ENCODE data around the gene TNIK. TPM values are rescaled to one million over a fixed set of nuclear protein-coding genes. Genes with fewer than 3 reads are reported as not detected.

The TNIK gene
- total and polyA plus RNA-seq, 4 donors, result 3.7 to 9.8 (median 5.2) TPM

- no peak overlapping the region for H3K4me3 ChIP-seq (ENCODE audit: low read depth in 1 of 3, low read length in 3 of 3)
- H3K4me1 ChIP-seq (ENCODE audit: control insufficient read depth in 4 of 4, insufficient read depth in 4 of 4, low read length in 3 of 4), result no peaks in the 10 kb centered on the region
- TF ChIP-seq RXRA (IDR thresholded peaks at IDR 0.05), result no peak
- no peak for TF ChIP-seq FOXA2 (IDR thresholded peaks at IDR 0.05)
- TF ChIP-seq FOXA1 (IDR thresholded peaks at IDR 0.05), result no peak
- no peak for TF ChIP-seq TAF1 (conservative IDR thresholded peaks at IDR 0.05)
- TF ChIP-seq GABPA (IDR thresholded peaks at IDR 0.05 in 1 of 2, conservative IDR thresholded peaks at IDR 0.05 in 1 of 2), result no peak
- TF ChIP-seq YY1 (IDR thresholded peaks at IDR 0.05), result no peak
- no peak for TF ChIP-seq JUND (IDR thresholded peaks at IDR 0.05)
- TF ChIP-seq REST (IDR thresholded peaks at IDR 0.05), result no peak
- TF ChIP-seq EGR1 (IDR thresholded peaks at IDR 0.05; ENCODE audit: low read depth in 2 of 2), result no peak
- TF ChIP-seq ZBTB33 (IDR thresholded peaks at IDR 0.05), result no peak
- no peak for TF ChIP-seq CTCF (IDR thresholded peaks at IDR 0.05; ENCODE audit: low read depth, low read length, missing input control)
- no peak for TF ChIP-seq HNF4A (conservative IDR thresholded peaks at IDR 0.05)
- TF ChIP-seq NR2F2 (IDR thresholded peaks at IDR 0.05), result no peak
- TF ChIP-seq ATF3 (IDR thresholded peaks at IDR 0.05), result no peak
- TF ChIP-seq HNF4G (IDR thresholded peaks at IDR 0.05), result no peak
- no peak for TF ChIP-seq SP1 (IDR thresholded peaks at IDR 0.05)
- TF ChIP-seq MAX (IDR thresholded peaks at IDR 0.05), result no peak
- no peak for TF ChIP-seq RAD21 (IDR thresholded peaks at IDR 0.05)
- no peaks in the 10 kb centered on the region for H3K27me3 ChIP-seq (ENCODE audit: control insufficient read depth in 4 of 4, insufficient read depth in 4 of 4, low read length in 3 of 4)
- no peak overlapping the region for H3K27ac ChIP-seq (ENCODE audit: low read depth in 1 of 2, low read length in 2 of 2)
- WGBS, result 96% methylated on average over 1 of the region's 1 CpG
- no peak overlapping the region for H3K9ac ChIP-seq (ENCODE audit: low read depth in 1 of 2, low read length in 2 of 2)
- no peaks in the 10 kb centered on the region for H3K36me3 ChIP-seq (ENCODE audit: control insufficient read depth in 4 of 4, insufficient read depth in 3 of 4, low read depth in 1 of 4, low read length in 3 of 4)
- no peak for DNase-seq (ENCODE audit: low spot score)
- peaks cover 0 to 1% (median 0%) of the 10 kb centered on the region in 4 donors for H3K9me3 ChIP-seq (ENCODE audit: control insufficient read depth in 4 of 4, low read length in 3 of 4)
Observed at GRCh38 chr3:171223396-171223795, 236.8 kb downstream of the TNIK start.
